HEK293 (cell line): ENCODE results near the gene PAK1.

ENCODE experiments used
- CTCF ChIA-PET: fragments of 350-600 bp; formaldehyde crosslinking; extraction: SDS; loops from one replicate; lab custom pipeline; 2021; ENCODE audit warnings: antibody characterized with exemption; lab: Yijun Ruan, JAX
- POLR2A ChIA-PET: fragments of 300-600 bp; formaldehyde crosslinking; extraction: SDS; loops from one replicate; lab custom pipeline; 2020; ENCODE audit warnings: antibody characterized with exemption, inconsistent platforms; lab: Yijun Ruan, JAX
- H3K27ac ChIP-seq: fragments of 200-500 bp; sonication (Bioruptor generic); 2 replicates; pipeline ENCODE4 v1.5.1; 2014; ENCODE audit warnings: low read depth, low read length, control low read depth, inconsistent platforms; ENCODE audit errors: extremely low read depth
- H3K36me3 ChIP-seq, 2 experiments: fragments of 200-500 bp in 1 of 2; sonication (Bioruptor generic) in 1 of 2; 1 replicate in 1 of 2; 2 replicates in 1 of 2; pipeline ENCODE4 v1.5.1; 2014 to 2017; ENCODE audit warnings: inconsistent platforms in 2 of 2, low read length in 2 of 2; ENCODE audit not compliant: control insufficient read depth in 2 of 2, insufficient read depth in 1 of 2
- H3K4me1 ChIP-seq: fragments of 200-500 bp; sonication (Bioruptor generic); 2 replicates; pipeline ENCODE4 v1.5.1; 2014; ENCODE audit warnings: mild to moderate bottlenecking, low read length, inconsistent platforms; ENCODE audit not compliant: control insufficient read depth, insufficient read depth
- H3K4me3 ChIP-seq: 2 replicates; pipeline ENCODE4 v1.5.1; 2011; ENCODE audit warnings: low read depth, mild to moderate bottlenecking, control low read depth, low read length, moderate library complexity
- H3K9me3 ChIP-seq: fragments of 200-500 bp; sonication (Bioruptor generic); 2 replicates; pipeline ENCODE4 v1.5.1; 2014; ENCODE audit warnings: low read depth, low read length, inconsistent platforms; ENCODE audit not compliant: control insufficient read depth, insufficient read depth
- IKZF3 ChIP-seq: fragments of 450-650 bp; IDR thresholded peaks from 2 replicates; pipeline ENCODE4 v1.5.0; 2018; ENCODE audit warnings: missing biosample characterization, mild to moderate bottlenecking, missing genetic modification characterization, moderate library complexity
- MEIS1 ChIP-seq: sonication (generic); formaldehyde crosslinking; IDR thresholded peaks from 2 replicates; pipeline ENCODE4 v1.8.1; 2022; ENCODE audit warnings: missing genetic modification reagents, mild to moderate bottlenecking, borderline replicate concordance
- OSR2 ChIP-seq: fragments of 450-650 bp; formaldehyde crosslinking; IDR thresholded peaks from 2 replicates; pipeline ENCODE4 v1.5.1; 2016; ENCODE audit warnings: missing biosample characterization, missing genetic modification characterization
- PRDM1 ChIP-seq: fragments of 450-650 bp; formaldehyde crosslinking; IDR thresholded peaks from 2 replicates; pipeline ENCODE4; 2016; ENCODE audit warnings: missing biosample characterization, missing genetic modification characterization
- SCRT2 ChIP-seq: fragments of 450-650 bp; formaldehyde crosslinking; IDR thresholded peaks from 2 replicates; pipeline ENCODE4 v1.5.1; 2016; ENCODE audit warnings: missing biosample characterization, missing genetic modification characterization
- SP7 ChIP-seq: fragments of 450-650 bp; formaldehyde crosslinking; IDR thresholded peaks from 2 replicates; pipeline ENCODE4 v1.5.1; 2016; ENCODE audit warnings: missing biosample characterization, missing genetic modification characterization
- WT1 ChIP-seq: fragments of 450-650 bp; formaldehyde crosslinking; IDR thresholded peaks from 2 replicates; pipeline ENCODE4 v1.5.1; 2016; ENCODE audit warnings: missing biosample characterization, missing genetic modification characterization
- ZFP41 ChIP-seq: fragments of 450-650 bp; formaldehyde crosslinking; IDR thresholded peaks from 2 replicates; pipeline ENCODE4 v1.5.1; 2016; ENCODE audit warnings: missing biosample characterization, missing genetic modification characterization, borderline replicate concordance
- ZNF221 ChIP-seq: fragments of 450-650 bp; formaldehyde crosslinking; IDR thresholded peaks from 2 replicates; pipeline ENCODE4 v1.5.1; 2017; ENCODE audit warnings: missing biosample characterization, missing genetic modification characterization, borderline replicate concordance
- ZNF223 ChIP-seq: fragments of 450-650 bp; formaldehyde crosslinking; IDR thresholded peaks from 2 replicates; pipeline ENCODE4 v1.5.1; 2016; ENCODE audit warnings: missing biosample characterization, missing genetic modification characterization
- ZNF248 ChIP-seq: fragments of 450-650 bp; formaldehyde crosslinking; IDR thresholded peaks from 2 replicates; pipeline ENCODE4 v1.5.1; 2017; ENCODE audit warnings: missing biosample characterization, missing genetic modification characterization
- ZNF266 ChIP-seq: fragments of 450-650 bp; formaldehyde crosslinking; IDR thresholded peaks from 2 replicates; pipeline ENCODE4 v1.5.1; 2016; ENCODE audit warnings: missing biosample characterization, missing genetic modification characterization, low read depth
- ZNF274 ChIP-seq, 2 experiments: fragments of 200-500 bp in 1 of 2; fragments of 450-650 bp in 1 of 2; sonication (Bioruptor generic) in 1 of 2; formaldehyde crosslinking in 1 of 2; IDR thresholded peaks; 2 replicates each; pipeline versions ENCODE4 v1.5.1 to v1.6.1; 2014 to 2016; ENCODE audit warnings: borderline replicate concordance in 1 of 2, inconsistent platforms in 1 of 2, low read length in 1 of 2, missing biosample characterization in 1 of 2, missing genetic modification characterization in 1 of 2
- ZNF302 ChIP-seq: fragments of 450-650 bp; formaldehyde crosslinking; IDR thresholded peaks from 2 replicates; pipeline ENCODE4 v1.5.1; 2016; ENCODE audit warnings: missing biosample characterization, missing genetic modification characterization, low read depth
- ZNF350 ChIP-seq: fragments of 450-650 bp; formaldehyde crosslinking; IDR thresholded peaks from 2 replicates; pipeline ENCODE4 v1.5.0; 2017; ENCODE audit warnings: missing biosample characterization, mild to moderate bottlenecking, missing genetic modification characterization
- ZNF426 ChIP-seq: fragments of 450-650 bp; formaldehyde crosslinking; IDR thresholded peaks from 2 replicates; pipeline ENCODE4 v1.5.1; 2017; ENCODE audit warnings: missing biosample characterization, missing genetic modification characterization, mild to moderate bottlenecking, inconsistent platforms, moderate library complexity
- ZNF529 ChIP-seq: fragments of 450-650 bp; formaldehyde crosslinking; IDR thresholded peaks from 2 replicates; pipeline ENCODE4 v1.5.1; 2017; ENCODE audit warnings: missing genetic modification characterization, missing biosample characterization; ENCODE audit not compliant: insufficient replicate concordance
- ZNF600 ChIP-seq: fragments of 450-650 bp; formaldehyde crosslinking; IDR thresholded peaks from 2 replicates; pipeline ENCODE4 v1.5.1; 2016; ENCODE audit warnings: missing biosample characterization, missing genetic modification characterization
- ZNF624 ChIP-seq: fragments of 450-650 bp; formaldehyde crosslinking; IDR thresholded peaks from 2 replicates; pipeline ENCODE4 v1.5.1; 2017; ENCODE audit warnings: missing biosample characterization, missing genetic modification characterization
- ZNF677 ChIP-seq: fragments of 450-650 bp; IDR thresholded peaks from 2 replicates; pipeline ENCODE4 v1.5.0; 2018; ENCODE audit warnings: missing biosample characterization, mild to moderate bottlenecking, missing genetic modification characterization, moderate library complexity
- ZNF707 ChIP-seq: fragments of 450-650 bp; formaldehyde crosslinking; IDR thresholded peaks from 2 replicates; pipeline ENCODE4 v1.5.1; 2016; ENCODE audit warnings: missing biosample characterization, missing genetic modification characterization
- TF ChIP-seq, protein P1 (sequence below): fragments of 450-650 bp; IDR thresholded peaks from 2 replicates; pipeline ENCODE4 v1.5.1; 2018; ENCODE audit warnings: missing biosample characterization, mild to moderate bottlenecking, missing genetic modification characterization
- TF ChIP-seq, protein P2 (sequence below): fragments of 450-650 bp; formaldehyde crosslinking; IDR thresholded peaks from 2 replicates; pipeline ENCODE4 v1.5.1; 2016; ENCODE audit warnings: missing biosample characterization, missing genetic modification characterization
- TF ChIP-seq, protein P3 (sequence below): fragments of 450-650 bp; formaldehyde crosslinking; IDR thresholded peaks from 2 replicates; pipeline ENCODE4 v1.5.1; 2017; ENCODE audit warnings: missing biosample characterization, missing genetic modification characterization

Gene PAK1

DNA sequence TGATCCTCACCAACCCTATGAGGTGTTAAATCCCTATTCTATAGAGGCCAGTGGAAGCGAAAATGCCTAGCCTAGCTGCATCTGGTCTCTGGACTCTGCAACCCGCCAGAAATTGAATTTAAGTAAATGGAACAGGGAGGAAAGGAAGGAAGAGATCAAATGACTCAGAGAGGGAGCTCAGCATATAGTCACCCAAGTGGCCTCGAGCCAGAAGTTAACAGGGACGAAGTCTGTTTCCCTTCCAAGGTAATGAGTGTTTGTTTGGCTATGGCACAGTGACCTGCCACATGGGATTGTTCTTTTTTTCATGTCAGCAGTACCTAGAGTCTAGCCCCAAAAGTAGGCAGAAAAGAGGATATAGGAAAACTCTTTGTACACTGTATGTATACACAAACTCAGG is 66.3 kb downstream of the PAK1 start (continued):
- TF ChIP-seq ZNF426 (tag by site-specific recombination) (no peak), ZNF677 (no peak), ZNF248 (tag by site-specific recombination) (no peak), IKZF3 (tag by site-specific recombination) (0 out of 2 replicates have a peak, but pooled peaks have one; percentile 25), ZNF350 (tag by site-specific recombination) (no peak), MEIS1 (no peak), ZFP41 (tag by site-specific recombination) (no peak), ZNF600 (tag by site-specific recombination) (0 out of 2 replicates have a peak, but pooled peaks have one; percentile 25), ZNF266 (tag by site-specific recombination) (no peak), PRDM1 (tag by site-specific recombination) (0 out of 2 replicates have a peak, but pooled peaks have one; percentile 8), ZNF223 (tag by site-specific recombination) (no peak)
- TF ChIP-seq, protein P1, sequence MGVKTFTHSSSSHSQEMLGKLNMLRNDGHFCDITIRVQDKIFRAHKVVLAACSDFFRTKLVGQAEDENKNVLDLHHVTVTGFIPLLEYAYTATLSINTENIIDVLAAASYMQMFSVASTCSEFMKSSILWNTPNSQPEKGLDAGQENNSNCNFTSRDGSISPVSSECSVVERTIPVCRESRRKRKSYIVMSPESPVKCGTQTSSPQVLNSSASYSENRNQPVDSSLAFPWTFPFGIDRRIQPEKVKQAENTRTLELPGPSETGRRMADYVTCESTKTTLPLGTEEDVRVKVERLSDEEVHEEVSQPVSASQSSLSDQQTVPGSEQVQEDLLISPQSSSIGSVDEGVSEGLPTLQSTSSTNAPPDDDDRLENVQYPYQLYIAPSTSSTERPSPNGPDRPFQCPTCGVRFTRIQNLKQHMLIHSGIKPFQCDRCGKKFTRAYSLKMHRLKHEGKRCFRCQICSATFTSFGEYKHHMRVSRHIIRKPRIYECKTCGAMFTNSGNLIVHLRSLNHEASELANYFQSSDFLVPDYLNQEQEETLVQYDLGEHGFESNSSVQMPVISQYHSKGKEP (tag by site-specific recombination), result no peak
- TF ChIP-seq, protein P2, sequence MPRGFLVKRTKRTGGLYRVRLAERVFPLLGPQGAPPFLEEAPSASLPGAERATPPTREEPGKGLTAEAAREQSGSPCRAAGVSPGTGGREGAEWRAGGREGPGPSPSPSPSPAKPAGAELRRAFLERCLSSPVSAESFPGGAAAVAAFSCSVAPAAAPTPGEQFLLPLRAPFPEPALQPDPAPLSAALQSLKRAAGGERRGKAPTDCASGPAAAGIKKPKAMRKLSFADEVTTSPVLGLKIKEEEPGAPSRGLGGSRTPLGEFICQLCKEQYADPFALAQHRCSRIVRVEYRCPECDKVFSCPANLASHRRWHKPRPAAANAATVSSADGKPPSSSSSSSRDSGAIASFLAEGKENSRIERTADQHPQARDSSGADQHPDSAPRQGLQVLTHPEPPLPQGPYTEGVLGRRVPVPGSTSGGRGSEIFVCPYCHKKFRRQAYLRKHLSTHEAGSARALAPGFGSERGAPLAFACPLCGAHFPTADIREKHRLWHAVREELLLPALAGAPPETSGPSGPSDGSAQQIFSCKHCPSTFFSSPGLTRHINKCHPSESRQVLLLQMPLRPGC, result no peak

DNA sequence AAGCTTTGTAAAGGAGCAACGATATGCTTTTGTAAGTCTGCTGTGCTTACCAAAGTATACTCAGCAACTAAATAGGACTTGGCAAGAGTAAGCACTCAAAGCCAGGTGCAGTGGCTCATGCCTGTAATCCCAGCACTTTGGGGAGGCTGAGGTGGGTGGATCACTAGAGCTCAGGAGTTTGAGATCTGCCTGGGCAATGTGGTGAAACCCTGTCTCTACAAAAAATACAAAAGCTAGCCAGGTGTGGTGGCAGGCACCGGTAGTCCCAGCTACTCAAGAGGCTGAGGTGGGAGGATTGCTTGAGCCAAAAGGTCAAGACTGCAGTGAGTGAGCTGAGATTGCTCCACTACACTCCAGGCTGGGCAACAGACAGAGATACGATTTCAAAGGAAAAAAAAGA is 67.5 kb downstream of the PAK1 start:
- Histone ChIP-seq H3K4me3 (no peak overlapping the region), H3K9me3 (no peaks in the 10 kb centered on the region), H3K36me3 (no peaks in the 10 kb centered on the region), H3K27ac (no peak overlapping the region), H3K4me1 (peaks cover 13% of the 10 kb centered on the region)
- ChIA-PET POLR2A (no interaction called here), CTCF (interaction anchor here (0.6 kb wide), 1 partner anchor 65 kb away, joined by 4 read pairs; no protein-coding TSS in a partner anchor)
- no peak for TF ChIP-seq MEIS1
- TF ChIP-seq OSR2, result 0 out of 2 replicates have a peak, but pooled peaks have one; percentile 13

DNA sequence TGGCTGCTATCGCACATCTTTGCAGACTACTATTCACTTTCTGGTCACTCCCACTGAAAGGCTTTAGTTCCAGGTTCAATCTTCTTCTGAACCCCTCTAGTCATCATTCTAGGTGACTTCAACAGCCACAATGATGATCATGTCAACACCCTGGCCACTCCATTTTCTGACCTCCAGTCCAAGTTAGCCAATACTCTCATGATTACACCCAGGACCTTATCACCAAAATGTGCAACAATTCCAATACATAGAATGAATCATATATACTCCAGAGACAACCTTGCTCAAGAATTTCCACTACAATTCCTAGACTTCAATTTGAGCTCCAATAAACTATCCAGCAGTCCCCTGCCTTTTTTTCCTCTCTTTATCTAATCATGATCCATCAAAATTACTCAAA is 70.7 kb downstream of the PAK1 start:
- TF ChIP-seq ZNF302 (tag by site-specific recombination) (no peak), SCRT2 (tag by site-specific recombination) (no peak), ZNF221 (tag by site-specific recombination) (no peak), ZNF707 (tag by site-specific recombination) (no peak), ZNF624 (tag by site-specific recombination) (no peak), SP7 (tag by site-specific recombination) (no peak), ZNF274 (IDR thresholded peaks at IDR 0.05; ENCODE audit: low read length) (no peak), ZNF274 (tag by site-specific recombination; IDR thresholded peaks at IDR 0.05; ENCODE audit: borderline replicate concordance) (no peak), WT1 (tag by site-specific recombination) (no peak), ZFP41 (tag by site-specific recombination) (no peak), ZNF529 (tag by site-specific recombination) (no peak)
- TF ChIP-seq, protein P3, sequence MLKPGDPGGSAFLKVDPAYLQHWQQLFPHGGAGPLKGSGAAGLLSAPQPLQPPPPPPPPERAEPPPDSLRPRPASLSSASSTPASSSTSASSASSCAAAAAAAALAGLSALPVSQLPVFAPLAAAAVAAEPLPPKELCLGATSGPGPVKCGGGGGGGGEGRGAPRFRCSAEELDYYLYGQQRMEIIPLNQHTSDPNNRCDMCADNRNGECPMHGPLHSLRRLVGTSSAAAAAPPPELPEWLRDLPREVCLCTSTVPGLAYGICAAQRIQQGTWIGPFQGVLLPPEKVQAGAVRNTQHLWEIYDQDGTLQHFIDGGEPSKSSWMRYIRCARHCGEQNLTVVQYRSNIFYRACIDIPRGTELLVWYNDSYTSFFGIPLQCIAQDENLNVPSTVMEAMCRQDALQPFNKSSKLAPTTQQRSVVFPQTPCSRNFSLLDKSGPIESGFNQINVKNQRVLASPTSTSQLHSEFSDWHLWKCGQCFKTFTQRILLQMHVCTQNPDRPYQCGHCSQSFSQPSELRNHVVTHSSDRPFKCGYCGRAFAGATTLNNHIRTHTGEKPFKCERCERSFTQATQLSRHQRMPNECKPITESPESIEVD (tag by site-specific recombination), result no peak
- ChIA-PET POLR2A (interaction anchor here (0.6 kb wide), 1 partner anchor 614 kb away, joined by 3 read pairs; no protein-coding TSS in a partner anchor), CTCF (interaction anchor here (1.7 kb wide), 1 partner anchor 68 kb away, joined by 8 read pairs; no protein-coding TSS in a partner anchor)
- Histone ChIP-seq H3K4me3 (no peak overlapping the region), H3K27ac (no peak overlapping the region), H3K4me1 (peaks cover 13% of the 10 kb centered on the region), H3K9me3 (no peaks in the 10 kb centered on the region), H3K36me3 (no peaks in the 10 kb centered on the region)
